HG03460 (cell line): ENCODE data around the gene PTPRG.
A peak's percentile ranks its signal among the peaks of the same experiment; 100 is the strongest.

Source experiments
- ATAC-seq: cut with Tn5 transposase; IDR thresholded peaks from one replicate; pipeline ENCODE4 v1.9.1; 2021; ENCODE audit not compliant: unreplicated experiment

Gene PTPRG

DNA sequence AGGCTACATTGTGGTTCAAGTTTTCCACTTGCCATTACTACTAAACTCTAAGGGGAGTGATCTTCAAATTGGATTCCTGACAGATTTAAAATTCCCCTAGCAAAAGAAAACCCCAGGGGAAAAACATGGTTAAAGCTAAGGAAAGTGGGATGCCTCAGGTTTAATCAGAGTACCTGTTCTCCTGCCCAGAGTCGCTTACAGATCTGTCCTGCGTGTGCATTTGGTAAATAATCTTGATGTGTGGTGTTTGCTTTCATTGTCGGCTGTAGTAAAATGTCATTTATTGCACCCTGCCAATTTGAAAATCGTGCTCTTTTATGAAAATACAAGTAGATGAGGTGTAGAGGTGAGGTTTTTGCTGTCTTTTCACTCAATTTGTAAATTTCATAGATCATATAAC, 323.4 kb downstream of the PTPRG start:
- no peak for ATAC-seq

GRCh38 chr3:61885414-61885813, 324.0 kb downstream of the PTPRG start:
- ATAC-seq = no peak

GRCh38 chr3:61887206-61887605, 325.8 kb downstream of the PTPRG start:
- no peak for ATAC-seq

- no peak for ATAC-seq
These were observed 327.9 kb downstream of the PTPRG start for GRCh38 chr3:61889259-61889658.

- ATAC-seq = no peak
These were observed 328.8 kb downstream of the PTPRG start for GRCh38 chr3:61890167-61890566.

- no peak for ATAC-seq
These were observed 329.2 kb downstream of the PTPRG start for GRCh38 chr3:61890586-61890985.

GRCh38 chr3:61892891-61893290, 331.5 kb downstream of the PTPRG start:
- ATAC-seq = no peak

- ATAC-seq = no peak
These were observed 332.6 kb downstream of the PTPRG start for GRCh38 chr3:61893840-61894566.

DNA sequence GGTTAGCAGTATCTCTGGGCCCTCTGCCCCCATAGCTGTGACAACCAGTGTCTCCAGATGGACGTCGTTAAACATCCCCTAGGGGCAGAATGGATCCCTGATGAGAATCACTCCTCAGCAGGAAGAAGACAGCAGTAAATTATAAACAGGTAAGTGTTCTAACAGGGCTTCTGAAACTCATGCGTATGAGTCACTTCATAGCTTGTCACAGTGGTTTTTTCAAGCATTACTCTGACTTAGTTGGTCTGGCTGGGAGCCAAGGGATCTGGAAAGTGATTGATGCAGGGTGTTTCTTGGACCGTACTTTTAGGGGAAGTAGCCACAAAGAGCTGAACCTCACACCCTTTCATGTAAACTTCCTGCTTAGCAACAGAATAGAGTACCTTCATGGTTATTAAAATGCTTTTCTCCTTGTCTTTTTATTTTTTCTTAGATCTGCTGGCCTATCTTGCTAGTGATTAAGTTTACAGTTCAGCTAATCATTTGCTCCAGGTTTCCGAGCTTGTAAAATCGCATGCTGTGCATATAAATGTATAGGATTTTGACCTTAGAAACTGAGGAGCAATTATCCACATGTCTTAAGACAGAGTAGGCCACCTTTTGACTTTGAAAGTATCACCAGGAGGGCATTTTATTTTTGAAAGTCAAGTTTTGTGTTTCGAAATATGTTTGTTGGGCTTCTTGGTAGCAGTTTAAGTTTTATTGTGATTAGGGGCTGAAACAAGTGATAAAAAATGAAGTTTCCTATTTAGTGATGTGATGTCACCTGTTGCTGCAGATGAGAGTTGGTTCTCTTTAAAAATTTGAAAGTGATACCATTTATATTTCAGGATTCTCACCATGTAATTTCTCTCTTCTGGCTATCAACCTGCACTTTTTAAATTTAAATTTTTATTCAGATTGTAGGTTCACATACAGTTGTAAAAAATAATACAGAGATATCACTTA, 333.9 kb downstream of the PTPRG start:
- ATAC-seq = peak; percentile 96

GRCh38 chr3:61896251-61896650, 334.9 kb downstream of the PTPRG start:
- ATAC-seq = no peak

DNA sequence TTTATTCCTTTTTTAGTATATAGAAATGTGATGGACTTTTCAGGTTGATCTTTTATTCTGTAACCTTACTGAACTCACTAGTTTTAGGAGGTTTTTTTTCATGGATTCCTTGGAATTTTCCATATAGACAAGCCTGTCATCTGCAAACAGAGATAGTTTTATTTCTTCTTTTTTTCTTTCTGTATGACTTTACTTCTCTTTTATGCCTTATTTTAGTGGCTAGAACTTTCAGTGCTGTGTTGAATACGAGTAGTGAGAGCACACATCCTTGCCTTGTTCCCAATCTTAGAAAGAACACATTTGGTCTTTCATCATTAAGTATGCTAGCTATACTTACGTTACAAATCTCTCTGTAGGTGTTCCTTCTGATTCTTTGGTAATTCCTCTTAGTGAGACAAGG, 336.5 kb downstream of the PTPRG start:
- no peak for ATAC-seq

DNA sequence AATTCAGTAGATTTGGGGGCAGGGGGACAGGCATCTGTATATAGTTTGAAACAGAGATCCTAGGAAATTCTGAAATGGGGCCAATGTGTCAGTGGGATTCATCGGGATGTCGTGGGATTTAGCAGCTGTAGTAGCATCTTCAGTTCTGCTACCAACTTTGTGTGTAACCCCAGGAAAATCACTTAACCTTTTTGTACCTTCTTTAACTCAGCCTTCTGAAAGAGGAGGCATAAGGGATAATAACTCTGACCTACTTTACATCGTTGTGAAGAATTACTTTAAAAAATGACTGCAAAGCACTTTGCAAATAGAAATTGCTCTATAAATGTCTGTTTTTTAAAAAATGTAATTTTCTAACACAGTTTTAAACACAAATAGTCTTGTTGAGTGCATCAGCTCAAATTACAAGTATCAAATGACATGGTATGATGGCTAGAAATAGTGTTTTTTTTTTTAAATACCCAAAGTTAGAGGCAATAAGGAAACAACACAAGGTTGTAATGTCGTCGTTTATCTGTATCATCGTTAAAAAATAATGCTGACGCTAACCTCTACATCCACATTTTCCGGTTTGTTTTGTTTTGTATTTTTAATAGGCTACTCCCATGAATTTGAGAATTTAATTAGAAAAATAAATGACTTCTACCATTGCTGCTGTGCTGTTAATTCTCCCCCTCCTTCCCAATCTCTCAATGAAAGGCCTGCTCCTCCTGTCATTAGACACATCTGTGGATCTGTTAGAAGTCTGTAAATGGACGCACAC, 338.5 kb downstream of the PTPRG start:
- ATAC-seq = no peak

DNA sequence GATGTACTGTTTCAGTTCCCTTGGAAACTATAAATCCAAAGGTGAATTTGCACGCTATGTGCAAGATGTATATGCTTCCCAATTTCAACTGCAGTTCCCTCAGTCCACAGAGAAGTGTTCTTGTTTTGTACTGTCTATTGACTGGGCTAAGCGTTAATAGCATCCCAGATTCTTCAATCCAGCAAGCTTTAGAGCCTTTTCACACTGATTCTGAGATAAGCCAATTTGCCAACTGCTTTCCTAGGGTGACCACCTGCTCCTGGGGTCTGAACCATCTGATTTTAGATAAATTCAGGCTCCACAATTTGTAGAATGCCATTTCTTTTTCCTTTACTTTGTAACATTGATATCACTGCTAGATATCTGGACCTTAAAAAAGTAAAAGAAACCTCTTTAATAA, 340.1 kb downstream of the PTPRG start:
- ATAC-seq = no peak

DNA sequence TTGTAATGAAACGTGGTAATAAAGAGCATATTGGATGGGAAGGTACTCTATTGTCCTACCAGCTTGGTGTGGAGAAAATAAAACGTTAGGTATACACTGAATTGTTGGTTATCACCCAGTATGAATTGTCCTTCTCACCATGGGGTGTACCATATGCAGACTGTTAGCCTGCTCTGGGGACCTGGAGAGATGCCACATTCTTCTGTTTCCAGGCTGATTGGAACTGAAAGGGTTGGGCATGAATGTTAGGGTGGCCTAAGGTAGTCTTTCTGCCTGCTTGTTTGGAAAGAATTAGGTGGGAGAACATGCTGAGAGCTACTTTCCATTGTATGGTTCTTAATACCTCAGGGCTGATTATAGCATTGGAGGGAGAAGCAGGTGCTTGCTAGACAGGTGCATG, 340.6 kb downstream of the PTPRG start:
- ATAC-seq = no peak

DNA sequence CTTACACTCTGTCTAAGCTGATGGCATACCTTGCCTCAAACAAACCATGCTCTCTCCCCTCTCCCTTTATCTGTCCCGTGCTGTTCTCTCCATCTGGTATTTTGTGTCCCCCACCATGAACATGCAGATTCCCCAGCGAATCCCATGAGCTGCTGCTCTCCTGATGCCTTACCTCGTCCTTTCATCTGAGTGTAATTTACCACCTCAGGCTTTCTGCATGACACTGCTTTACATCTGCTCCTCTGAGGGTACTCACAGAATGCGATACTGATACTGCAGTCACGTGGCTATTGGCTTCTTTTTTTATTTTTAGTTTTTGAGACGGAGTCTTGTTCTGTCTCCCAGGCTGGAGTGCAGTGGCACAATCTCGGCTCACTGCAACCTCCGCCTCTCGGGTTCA, 341.7 kb downstream of the PTPRG start:
- no peak for ATAC-seq

DNA sequence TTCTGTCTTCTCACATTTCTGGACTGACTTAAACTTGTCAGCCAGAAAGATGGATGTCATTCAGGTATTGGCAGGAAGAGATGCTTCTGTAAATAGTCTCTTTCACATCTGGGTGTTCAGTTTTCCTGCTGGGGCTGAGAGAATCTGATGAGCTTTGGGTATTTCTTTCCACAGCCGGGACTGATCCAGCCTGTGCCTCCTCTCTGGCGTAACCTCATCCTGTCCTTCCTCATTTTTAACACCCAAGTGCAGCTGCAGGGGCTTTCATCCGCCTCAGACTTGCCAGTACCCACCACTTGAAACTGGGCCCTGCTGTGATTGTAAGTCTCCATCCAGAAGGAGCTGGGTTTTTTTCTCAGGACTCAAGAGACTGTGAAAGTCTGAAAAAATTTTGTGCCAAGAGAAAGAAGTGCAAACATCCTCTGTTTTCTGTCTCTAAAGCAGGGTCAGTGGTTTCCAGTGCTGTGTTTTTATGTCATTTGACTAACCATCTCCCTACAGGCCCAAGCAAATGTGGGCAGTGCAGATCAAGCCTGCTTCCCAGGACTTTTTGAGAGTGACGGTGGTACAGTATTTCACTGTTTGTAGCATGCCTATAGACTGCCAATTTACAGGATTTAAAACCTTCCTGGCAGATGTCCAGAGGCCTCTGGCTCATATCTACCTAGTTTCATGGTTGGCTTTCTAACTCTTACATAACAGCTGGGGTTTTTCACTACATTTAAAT, 342.7 kb downstream of the PTPRG start:
- ATAC-seq = peak; percentile 59

DNA sequence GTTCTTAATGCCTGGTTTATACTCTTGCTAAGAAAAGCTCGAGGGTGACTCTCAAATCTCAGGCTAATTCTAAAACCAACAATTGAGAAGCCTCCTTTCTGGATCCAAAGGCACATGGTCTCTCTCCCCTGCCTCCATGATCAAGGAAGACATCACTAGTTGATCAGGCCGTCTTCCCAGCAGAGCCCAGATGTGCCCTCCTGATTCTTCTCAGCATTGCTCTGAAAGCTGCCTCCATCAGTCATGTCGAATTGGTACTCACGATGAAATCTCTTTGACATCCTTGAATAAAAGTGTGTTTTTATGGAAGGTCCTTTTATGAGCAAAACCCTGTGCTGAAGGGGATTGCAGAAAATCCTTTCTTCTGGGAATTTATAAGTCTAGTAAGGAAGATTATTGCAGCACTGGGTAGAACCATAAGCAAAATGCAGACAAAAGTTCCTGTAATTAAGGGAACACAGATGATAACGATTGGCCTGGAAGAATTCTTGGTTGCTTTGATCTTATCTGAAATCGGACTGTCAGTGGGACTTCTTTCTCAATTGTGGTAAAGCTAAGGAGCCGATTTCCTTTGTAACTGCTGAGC, 345.9 kb downstream of the PTPRG start:
- no peak for ATAC-seq

DNA sequence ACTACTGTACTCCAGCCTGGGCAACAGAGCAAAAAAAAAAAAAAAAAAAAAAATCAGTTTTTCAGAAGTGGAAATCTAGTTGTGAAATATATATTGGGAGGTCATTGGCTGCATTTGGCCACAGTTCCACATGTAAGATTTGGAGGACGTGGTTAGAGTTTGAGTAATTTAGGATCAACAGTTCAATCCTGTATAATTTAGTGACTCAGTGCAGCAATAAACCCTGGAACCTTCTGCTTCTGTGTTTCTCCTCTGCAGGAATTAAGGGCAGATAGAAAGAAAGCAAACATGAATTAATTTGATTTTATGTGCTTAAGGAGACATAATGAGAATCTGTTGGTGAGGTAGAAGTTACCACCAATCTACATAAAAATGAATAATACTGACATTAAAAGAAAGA, 347.0 kb downstream of the PTPRG start:
- ATAC-seq = no peak

- ATAC-seq = no peak
These were observed 349.4 kb downstream of the PTPRG start for GRCh38 chr3:61910732-61911131.

- ATAC-seq = peak; percentile 75
These were observed 350.8 kb downstream of the PTPRG start for GRCh38 chr3:61912158-61912557.
